PC-3 (cell line): ENCODE measurements around the gene TRIOBP. TPM values are rescaled to one million over a fixed set of nuclear protein-coding genes. Genes with fewer than 3 reads are reported as not detected.

Experiments used
- ATAC-seq: fragments of 200-7000 bp; cut with Tn5 transposase; 2 replicates; pipeline ENCODE4 v1.9.1; 2020; ENCODE audit warnings: mild to moderate bottlenecking, moderate library complexity
- BruUV-seq: library from RNA; stranded (reverse); fragments of 400-500 nt; replicated peaks from 2 replicates; lab custom pipeline; 2021; lab: Mats Ljungman, UMichigan
- CTCF ChIA-PET: fragments of 300-600 bp; sonication (Branson Sonifier 250); formaldehyde crosslinking; loops from one replicate; lab custom pipeline; 2022; ENCODE audit warnings: antibody characterized with exemption; lab: Charles Lee
- POLR2A ChIA-PET: fragments of 300-600 bp; sonication (Branson Sonifier 250); formaldehyde crosslinking; loops from one replicate; lab custom pipeline; 2022; ENCODE audit warnings: antibody characterized with exemption; ENCODE audit not compliant: unreplicated experiment; lab: Charles Lee
- DNase-seq: peaks from one replicate; pipeline ENCODE4 v3.0.0-alpha.2; 2015
- H2AFZ ChIP-seq: fragments of 300-600 bp; sonication (generic); 2 replicates; pipeline ENCODE4 v1.6.0; 2016; ENCODE audit warnings: antibody characterized with exemption, low read length
- H3F3A ChIP-seq: fragments of 300-600 bp; sonication (generic); one replicate; pipeline ENCODE4 v1.6.0; 2017; ENCODE audit warnings: antibody characterized with exemption, low read length, control low read depth, mild to moderate bottlenecking; ENCODE audit not compliant: unreplicated experiment
- H3K27ac ChIP-seq: fragments of 300-600 bp; sonication (generic); 2 replicates; pipeline ENCODE4 v1.5.1; 2016; ENCODE audit warnings: mild to moderate bottlenecking, low read length
- H3K27me3 ChIP-seq: fragments of 300-600 bp; sonication (generic); 2 replicates; pipeline ENCODE4 v1.6.1; 2016; ENCODE audit warnings: low read length, mixed read lengths
- H3K36me3 ChIP-seq: fragments of 300-600 bp; sonication (generic); 2 replicates; pipeline ENCODE4 v1.6.1; 2016; ENCODE audit warnings: low read depth, mixed run types, low read length, mixed read lengths
- H3K4me1 ChIP-seq: fragments of 300-600 bp; sonication (generic); 2 replicates; pipeline ENCODE4 v1.5.1; 2016; ENCODE audit warnings: low read length; ENCODE audit not compliant: insufficient read depth
- H3K4me2 ChIP-seq: fragments of 300-600 bp; sonication (generic); 2 replicates; pipeline ENCODE4 v1.6.0; 2016; ENCODE audit warnings: low read length
- H3K4me3 ChIP-seq: fragments of 300-600 bp; sonication (generic); 2 replicates; pipeline ENCODE4 v1.5.1; 2016; ENCODE audit warnings: mild to moderate bottlenecking, low read length, mixed read lengths
- H3K79me2 ChIP-seq: fragments of 300-600 bp; sonication (generic); 2 replicates; pipeline ENCODE4 v1.6.1; 2017; ENCODE audit warnings: low read length, mixed read lengths
- H3K9ac ChIP-seq: fragments of 300-600 bp; sonication (generic); 2 replicates; pipeline ENCODE4 v1.6.0; 2016; ENCODE audit warnings: mild to moderate bottlenecking, low read length
- H3K9me2 ChIP-seq: fragments of 300-600 bp; sonication (generic); replicated peaks from 2 replicates; pipeline ENCODE4 v1.6.1; 2016; ENCODE audit warnings: mixed run types, low read length, mixed read lengths
- H3K9me3 ChIP-seq: fragments of 300-600 bp; sonication (generic); 2 replicates; pipeline ENCODE4 v1.6.1; 2016; ENCODE audit warnings: low read length, mixed read lengths
- H4K20me1 ChIP-seq: fragments of 300-600 bp; sonication (generic); 2 replicates; pipeline ENCODE4 v1.6.1; 2016; ENCODE audit warnings: low read length, mixed read lengths
- CTCF ChIP-seq: fragments of 300-600 bp; sonication (generic); conservative IDR thresholded peaks from 2 replicates; pipeline ENCODE4 v1.5.1; 2017; ENCODE audit warnings: antibody characterized with exemption, low read depth, mild to moderate bottlenecking, low read length
- EZH2 ChIP-seq: fragments of 300-600 bp; sonication (generic); IDR thresholded peaks from one replicate; pipeline ENCODE4 v1.6.1; 2017; ENCODE audit warnings: antibody characterized with exemption, mild to moderate bottlenecking, low read length; ENCODE audit not compliant: unreplicated experiment
- EZH2phosphoT487 ChIP-seq: fragments of 300-600 bp; sonication (generic); IDR thresholded peaks from 2 replicates; pipeline ENCODE4 v1.6.1; 2018; ENCODE audit warnings: mild to moderate bottlenecking, antibody characterized with exemption, low read length, borderline replicate concordance
- intact Hi-C: fragments of 100-400 bp; cut with micrococcal nuclease; formaldehyde crosslinking; loops from 2 replicates; pipeline ENCODE4 v1.9.0; 2023
- total RNA-seq: library from RNA; depleted of rRNA; stranded (reverse); fragments of >200 nt; gene quantifications from 2 replicates; pipeline ENCODE4 v1.2.3, GENCODE V29; 2014; rRNA removed

TRIOBP gene
- total RNA-seq, 1 experiment from 2014 or later, result 64.5 TPM

GRCh38 chr22:37824674-37825641, 128.1 kb downstream of the TRIOBP start:
- H3K9me3 ChIP-seq, result no peaks in the 10 kb centered on the region
- no peaks in the 10 kb centered on the region for H3K4me1 ChIP-seq
- H3K36me3 ChIP-seq, result no peaks in the 10 kb centered on the region
- DNase-seq, result no peak
- no TSS peak for BruUV-seq
- H4K20me1 ChIP-seq, result no peaks in the 10 kb centered on the region
- ChIA-PET CTCF (no interaction called here), POLR2A (no interaction called here)
- no peaks in the 10 kb centered on the region for H3F3A ChIP-seq
- no peaks in the 10 kb centered on the region for H3K27me3 ChIP-seq
- no peak overlapping the region for H3K4me2 ChIP-seq
- no peak for TF ChIP-seq CTCF
- no peak for TF ChIP-seq EZH2
- TF ChIP-seq EZH2phosphoT487, result no peak
- H3K9ac ChIP-seq, result no peak overlapping the region
- no peak overlapping the region for H3K27ac ChIP-seq
- ATAC-seq, result no peak
- intact Hi-C loops, result no loop called here
- no peak overlapping the region for H3K4me3 ChIP-seq
- H3K79me2 ChIP-seq, result no peaks in the 10 kb centered on the region
- no peaks in the 10 kb centered on the region for H3K9me2 ChIP-seq
- H2AFZ ChIP-seq, result no peak overlapping the region

Other genes starting within 250 kb of the TRIOBP start
- 1.7 and 2.4 TPM in 2 replicates for gene MFNG, start 210.7 kb upstream of the TRIOBP start, total RNA-seq
- gene CARD10, start 177.6 kb upstream of the TRIOBP start, total RNA-seq, result 20.7 and 26.3 TPM in 2 replicates
- 43.9 and 47.4 TPM in 2 replicates for gene CDC42EP1, start 136.6 kb upstream of the TRIOBP start, total RNA-seq
- not detected in 2 replicates for gene LGALS2, start 117.0 kb upstream of the TRIOBP start, total RNA-seq
- gene GGA1, start 88.2 kb upstream of the TRIOBP start, total RNA-seq, result 49.1 and 55.7 TPM in 2 replicates
- 18.0 and 23.2 TPM in 2 replicates for gene SH3BP1, start 57.4 kb upstream of the TRIOBP start, total RNA-seq
- gene PDXP, start 38.3 kb upstream of the TRIOBP start, total RNA-seq, result 36.9 and 51.3 TPM in 2 replicates
- gene LGALS1, start 21.4 kb upstream of the TRIOBP start, total RNA-seq, result 1,612 and 2,325 TPM in 2 replicates
- 32.9 and 45.4 TPM in 2 replicates for gene NOL12, start 10.7 kb upstream of the TRIOBP start, total RNA-seq
- gene GCAT, start 110.9 kb downstream of the TRIOBP start, total RNA-seq, result 26.0 and 33.3 TPM in 2 replicates
- not detected in 2 replicates for gene GALR3, start 126.3 kb downstream of the TRIOBP start, total RNA-seq
- 24.9 and 30.1 TPM in 2 replicates for gene ANKRD54, start 147.3 kb downstream of the TRIOBP start, total RNA-seq
- gene EIF3L, start 152.4 kb downstream of the TRIOBP start, total RNA-seq, result 164 and 218 TPM in 2 replicates
- 20.1 and 29.9 TPM in 2 replicates for gene MICALL1, start 209.2 kb downstream of the TRIOBP start, total RNA-seq